Jurkat, Clone E6-1 (cell line): ENCODE measurements around the gene NPAS1.
A peak's percentile ranks its signal among the peaks of the same experiment; 100 is the strongest.
"Not testable (repeated sequence)": the region's sequence is repeated elsewhere in the genome, so short reads cannot be mapped to it uniquely, and the experiment has no call there.

Experiments used
- DNase-seq: peaks from one replicate; pipeline ENCODE4 v3.0.0-alpha.2; 2011; ENCODE audit warnings: low read depth, low spot score
- H3K4me3 ChIP-seq: 2 replicates; pipeline ENCODE4 v1.5.1; 2011; ENCODE audit warnings: mild to moderate bottlenecking, low read length, control low read depth, moderate library complexity

Gene NPAS1

GRCh38 chr19:47037766-47038165, 18.1 kb downstream of the NPAS1 start:
- no peak for DNase-seq
- H3K4me3 ChIP-seq = no peak overlapping the region

- no peak for DNase-seq
- H3K4me3 ChIP-seq = no peak overlapping the region
Measured at GRCh38 chr19:47039239-47039874, 19.7 kb downstream of the NPAS1 start.

GRCh38 chr19:47040869-47041268, 21.2 kb downstream of the NPAS1 start:
- no peak overlapping the region for H3K4me3 ChIP-seq
- DNase-seq = no peak

GRCh38 chr19:47044946-47045866, 25.6 kb downstream of the NPAS1 start:
- H3K4me3 ChIP-seq = no peak overlapping the region
- DNase-seq = no peak

- no peak for DNase-seq
- H3K4me3 ChIP-seq = no peak overlapping the region
Measured at GRCh38 chr19:47045867-47046470, 26.3 kb downstream of the NPAS1 start.

- DNase-seq = no peak
- peak overlapping the region; percentile 74 for H3K4me3 ChIP-seq
Measured at GRCh38 chr19:47047272-47047762, 27.7 kb downstream of the NPAS1 start.

- peak; percentile 85 for DNase-seq
- peak overlapping the region; percentile 74 for H3K4me3 ChIP-seq
Measured at GRCh38 chr19:47047763-47048405, 28.2 kb downstream of the NPAS1 start.

- no peak overlapping the region; the same call in 1 of the 2 replicates for H3K4me3 ChIP-seq
- DNase-seq = no peak
Measured at GRCh38 chr19:47049307-47049700, 29.7 kb downstream of the NPAS1 start.

- not testable (repeated sequence) for H3K4me3 ChIP-seq, DNase-seq
Measured at GRCh38 chr19:47050562-47050961, 30.9 kb downstream of the NPAS1 start.

GRCh38 chr19:47056411-47056810, 36.8 kb downstream of the NPAS1 start:
- no peak overlapping the region for H3K4me3 ChIP-seq
- DNase-seq = no peak

- no peak overlapping the region for H3K4me3 ChIP-seq
- no peak for DNase-seq
Measured at GRCh38 chr19:47057328-47057727, 37.7 kb downstream of the NPAS1 start.

- H3K4me3 ChIP-seq = no peak overlapping the region
- no peak for DNase-seq
Measured at GRCh38 chr19:47058621-47059022, 39.0 kb downstream of the NPAS1 start.

- no peak for DNase-seq
- H3K4me3 ChIP-seq = no peak overlapping the region
Measured at GRCh38 chr19:47063874-47064273, 44.2 kb downstream of the NPAS1 start.

- H3K4me3 ChIP-seq = no peak overlapping the region
- no peak for DNase-seq
Measured at GRCh38 chr19:47065242-47065641, 45.6 kb downstream of the NPAS1 start.

- no peak overlapping the region for H3K4me3 ChIP-seq
- DNase-seq = no peak
Measured at GRCh38 chr19:47066376-47067214, 47.0 kb downstream of the NPAS1 start.

- H3K4me3 ChIP-seq = no peak overlapping the region
- no peak for DNase-seq
Measured at GRCh38 chr19:47067215-47067847, 47.7 kb downstream of the NPAS1 start.

GRCh38 chr19:47068246-47068645, 48.6 kb downstream of the NPAS1 start:
- DNase-seq = no peak

GRCh38 chr19:47068876-47069406, 49.3 kb downstream of the NPAS1 start:
- H3K4me3 ChIP-seq = no peak overlapping the region
- no peak for DNase-seq

More at GRCh38 chr19:47068246-47068645, 48.6 kb downstream of the NPAS1 start:
- no peak overlapping the region for H3K4me3 ChIP-seq
